Dermis microvascular lymphatic vessel endothelial cell (primary cell): ENCODE data around the gene MT1E. TPM values are rescaled to one million over a fixed set of nuclear protein-coding genes. Genes with fewer than 3 reads are reported as not detected.
A peak's percentile ranks its signal among the peaks of the same experiment; 100 is the strongest.
"Not testable (repeated sequence)": the region's sequence is repeated elsewhere in the genome, so short reads cannot be mapped to it uniquely, and the experiment has no call there.

Experiments used
- DNase-seq, 2 donors: peaks; one replicate each; pipeline versions ENCODE4 v3.0.0 to v3.0.0-alpha.2; 2010; ENCODE audit warnings: low read depth in 2 of 2
- total RNA-seq: library from RNA; depleted of rRNA; stranded (reverse); fragments of >200 nt; gene quantifications from 2 replicates; pipeline ENCODE4 v1.2.1, GENCODE V29; 2014

Gene MT1E
- total RNA-seq: 11.1 and 108 TPM in 2 replicates

DNA sequence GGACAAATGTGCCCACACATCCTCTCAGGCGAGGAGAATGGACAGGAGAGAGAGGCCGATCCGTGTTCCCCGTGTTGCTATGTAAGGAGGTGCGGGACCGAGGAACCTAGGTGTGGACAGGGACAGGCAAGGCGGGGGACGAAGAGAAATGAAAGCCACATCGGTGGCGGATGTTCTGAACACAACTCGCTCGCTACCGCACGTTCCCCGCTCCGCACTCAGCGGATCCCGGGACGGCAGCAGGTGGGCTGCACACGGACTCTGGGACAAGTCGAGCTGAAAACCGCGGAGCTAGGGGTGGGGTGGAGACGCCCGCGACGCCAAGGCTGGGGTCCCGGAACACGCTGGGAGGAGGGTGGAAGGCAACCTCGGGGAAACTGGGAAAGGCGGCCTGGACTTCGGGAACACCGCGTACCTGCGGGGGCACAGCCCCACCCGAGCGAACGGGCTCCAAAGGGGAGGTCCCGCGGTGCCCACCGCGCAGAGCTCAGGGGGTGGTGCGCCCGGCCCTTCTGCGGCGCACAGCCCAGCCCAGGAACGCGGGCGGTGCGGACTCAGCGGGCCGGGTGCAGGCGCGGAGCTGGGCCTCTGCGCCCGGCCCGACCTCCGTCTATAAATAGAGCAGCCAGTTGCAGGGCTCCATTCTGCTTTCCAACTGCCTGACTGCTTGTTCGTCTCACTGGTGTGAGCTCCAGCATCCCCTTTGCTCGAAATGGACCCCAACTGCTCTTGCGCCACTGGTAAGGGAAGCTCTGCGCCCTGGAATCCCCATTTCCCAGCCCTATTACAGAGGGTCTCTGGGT, at the start of gene MT1E:
MT1E (plus strand) TSS at position 642 of the 803 bp plus-strand sequence; CDS start at position 713, 71 bp downstream.
- DNase-seq: peak in 1 of 2 donors; percentile 68

DNA sequence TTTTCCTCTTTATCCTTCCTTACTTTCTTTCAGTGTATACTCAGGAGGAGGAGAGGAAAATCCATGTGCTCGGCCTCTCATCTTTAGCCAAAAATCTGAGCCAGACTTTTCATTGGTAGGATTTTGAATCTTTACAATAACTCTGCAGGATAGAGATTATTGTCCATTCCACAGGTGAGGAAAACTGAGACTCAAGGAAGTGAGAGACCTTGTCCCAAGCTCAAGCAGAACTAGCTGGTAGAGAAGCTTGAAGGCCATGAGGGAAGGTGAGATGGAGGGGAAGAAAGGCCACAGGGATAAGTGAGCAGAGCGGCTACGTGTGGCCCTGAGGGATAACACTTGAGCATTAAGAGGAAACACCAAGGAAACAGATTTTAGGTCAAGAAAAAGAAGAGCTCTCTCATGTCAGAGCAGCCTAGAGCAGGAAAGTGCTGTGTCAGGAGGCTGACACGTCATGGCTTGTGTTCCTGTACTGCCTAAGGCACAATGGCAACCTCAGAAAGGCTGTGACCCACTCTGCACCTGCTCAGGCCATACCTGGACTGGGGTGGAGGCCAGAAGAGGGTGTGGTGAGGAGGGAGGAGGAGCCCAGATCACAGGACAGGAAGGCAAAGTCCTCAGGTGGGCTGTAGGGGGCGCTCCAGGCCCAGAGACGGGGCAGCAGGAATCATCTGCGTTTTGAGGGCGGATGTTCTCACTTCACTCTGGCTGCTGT, 48.8 kb upstream of the MT1E start:
- peak; percentile 36 to 68 for DNase-seq

DNA sequence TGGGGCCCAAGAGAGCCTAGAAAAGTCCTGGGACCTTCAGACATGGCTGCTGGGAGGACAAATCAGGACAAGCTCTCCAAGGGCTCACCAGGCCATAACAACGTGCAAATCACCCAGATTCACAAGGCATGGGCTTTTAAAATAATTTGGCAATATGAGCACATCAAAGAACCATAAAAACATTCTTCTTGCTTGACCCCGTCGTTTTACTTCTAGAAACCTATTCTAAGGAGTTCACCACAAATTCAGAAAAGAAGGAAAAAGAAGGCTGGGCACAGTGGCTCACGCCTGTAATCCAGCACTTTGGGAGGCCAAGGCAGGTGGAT, 48.3 kb upstream of the MT1E start:
- no peak for DNase-seq

DNA sequence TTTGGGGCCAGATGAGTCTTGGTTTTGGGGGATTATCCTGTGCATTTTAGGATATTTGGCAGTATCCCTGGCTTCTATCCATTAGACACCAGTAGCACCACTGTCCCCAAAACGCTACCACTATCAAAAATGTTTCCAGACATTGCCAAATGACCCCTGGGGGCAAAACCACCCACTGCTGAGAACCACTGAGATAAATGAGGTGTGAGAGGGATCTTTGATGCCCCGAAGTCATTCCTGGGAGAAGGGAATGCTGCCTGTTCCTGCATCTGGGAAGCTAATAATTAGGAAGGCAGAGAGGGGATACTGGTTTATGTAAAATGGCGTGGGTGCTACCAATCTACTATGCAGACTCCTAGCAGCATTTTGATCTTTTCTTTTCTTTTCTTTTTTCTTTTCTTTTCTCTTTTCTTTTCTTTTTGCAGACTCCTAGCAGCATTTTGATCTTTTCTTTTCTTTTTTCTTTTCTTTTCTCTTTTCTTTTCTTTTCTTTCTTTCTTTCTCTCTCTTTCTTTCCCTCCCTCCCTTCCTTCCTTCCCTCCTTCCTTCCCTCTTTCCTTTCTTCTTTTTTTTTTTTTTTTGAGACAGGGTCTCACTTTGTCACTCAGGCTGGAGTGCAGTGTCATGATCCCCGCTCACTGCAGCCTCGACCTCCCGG, 45.1 kb upstream of the MT1E start:
- DNase-seq: no peak

DNA sequence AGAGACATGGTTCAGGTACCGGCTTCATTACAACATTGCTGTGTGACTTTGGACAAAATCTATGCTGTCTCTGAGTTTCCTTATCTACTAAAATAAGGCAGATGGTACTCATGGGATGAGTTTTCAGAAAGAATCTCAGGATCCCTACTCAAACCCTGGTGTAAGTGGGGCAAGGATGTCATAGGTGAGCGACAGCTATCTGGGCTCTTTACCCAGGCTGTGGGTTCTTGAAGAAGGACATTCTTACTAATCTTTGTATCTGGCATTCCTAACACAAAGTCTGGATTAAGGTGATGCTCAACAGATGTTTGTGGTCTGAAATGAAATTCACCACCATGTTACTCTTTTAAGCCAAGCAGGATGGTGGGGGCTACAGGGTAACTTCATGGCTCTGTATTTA, 42.7 kb upstream of the MT1E start:
- not testable (repeated sequence) for DNase-seq

DNA sequence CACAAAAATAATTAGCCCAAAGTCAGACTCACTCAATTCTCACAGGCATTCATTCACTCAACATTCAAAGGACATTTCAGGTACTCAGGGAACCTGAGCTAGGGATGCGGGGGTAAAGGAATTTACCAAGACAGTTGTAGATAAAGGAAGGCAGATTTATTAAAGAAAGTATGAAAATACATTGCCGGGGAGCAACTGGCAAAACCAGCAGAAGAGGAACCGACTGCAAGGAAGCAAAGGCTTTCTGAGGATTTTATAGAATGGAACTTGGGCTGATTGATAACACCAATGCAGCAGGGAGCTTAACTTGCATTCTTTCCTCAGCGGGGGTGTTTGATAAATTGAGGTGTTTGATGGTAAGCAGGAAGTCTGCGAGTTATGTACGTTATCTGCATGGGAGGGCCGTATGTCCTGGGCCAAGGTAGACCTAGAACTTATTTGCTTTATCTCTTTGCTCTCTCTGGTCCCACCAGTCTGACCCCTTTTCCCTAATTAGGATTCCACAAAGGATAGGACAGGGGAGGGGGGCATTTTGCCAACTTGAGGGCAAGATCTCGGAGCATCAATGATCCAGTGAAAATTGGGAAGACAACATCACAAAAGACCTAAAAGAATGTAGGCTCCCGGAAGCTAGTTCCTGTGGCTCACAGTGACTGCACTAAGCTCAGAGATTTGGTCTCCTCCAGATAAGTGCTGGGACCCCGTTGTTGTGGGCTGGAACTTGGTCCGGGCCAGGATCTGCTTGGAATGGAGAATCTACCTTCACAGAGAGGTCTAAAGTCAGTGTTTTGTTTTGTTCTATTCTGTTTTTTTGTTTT, 42.0 kb upstream of the MT1E start:
- DNase-seq: no peak

DNA sequence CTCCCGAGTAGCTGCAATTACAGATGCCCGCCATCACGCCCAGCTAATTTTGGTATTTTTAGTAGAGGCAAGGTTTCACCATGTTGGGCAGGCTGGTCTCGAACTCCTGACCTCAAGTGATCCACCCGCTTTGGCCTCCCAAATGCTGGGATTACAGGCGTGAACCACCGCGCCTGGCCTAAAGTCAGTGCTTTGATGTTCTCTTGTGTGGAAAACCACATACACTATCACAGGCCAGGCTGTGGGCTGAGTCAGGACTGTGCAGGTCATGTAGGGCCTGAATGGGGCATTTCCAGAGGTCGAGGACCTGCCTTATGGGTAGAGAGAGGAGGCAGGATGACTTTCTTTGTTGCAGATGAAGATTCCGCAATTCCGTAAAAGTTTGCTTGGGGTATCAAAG, 41.3 kb upstream of the MT1E start:
- DNase-seq: no peak

DNA sequence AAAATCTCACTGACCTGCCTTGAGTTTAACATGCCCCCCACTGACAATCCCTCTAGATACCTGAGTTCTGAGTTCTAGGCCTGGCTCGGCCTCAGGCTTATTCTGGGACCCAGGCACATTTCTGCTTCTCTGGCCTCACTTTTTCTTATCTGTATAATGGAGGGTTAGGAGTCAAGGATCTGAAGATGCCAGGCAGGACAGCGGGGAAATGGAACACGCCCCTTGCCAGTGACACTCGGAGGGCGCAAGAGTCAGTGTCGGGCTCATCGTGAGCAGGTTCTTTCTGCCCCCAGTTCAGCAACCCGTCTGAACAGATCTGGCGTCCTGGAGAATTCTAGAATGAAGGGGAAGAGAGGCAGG, 36.8 kb upstream of the MT1E start:
- no peak for DNase-seq

DNA sequence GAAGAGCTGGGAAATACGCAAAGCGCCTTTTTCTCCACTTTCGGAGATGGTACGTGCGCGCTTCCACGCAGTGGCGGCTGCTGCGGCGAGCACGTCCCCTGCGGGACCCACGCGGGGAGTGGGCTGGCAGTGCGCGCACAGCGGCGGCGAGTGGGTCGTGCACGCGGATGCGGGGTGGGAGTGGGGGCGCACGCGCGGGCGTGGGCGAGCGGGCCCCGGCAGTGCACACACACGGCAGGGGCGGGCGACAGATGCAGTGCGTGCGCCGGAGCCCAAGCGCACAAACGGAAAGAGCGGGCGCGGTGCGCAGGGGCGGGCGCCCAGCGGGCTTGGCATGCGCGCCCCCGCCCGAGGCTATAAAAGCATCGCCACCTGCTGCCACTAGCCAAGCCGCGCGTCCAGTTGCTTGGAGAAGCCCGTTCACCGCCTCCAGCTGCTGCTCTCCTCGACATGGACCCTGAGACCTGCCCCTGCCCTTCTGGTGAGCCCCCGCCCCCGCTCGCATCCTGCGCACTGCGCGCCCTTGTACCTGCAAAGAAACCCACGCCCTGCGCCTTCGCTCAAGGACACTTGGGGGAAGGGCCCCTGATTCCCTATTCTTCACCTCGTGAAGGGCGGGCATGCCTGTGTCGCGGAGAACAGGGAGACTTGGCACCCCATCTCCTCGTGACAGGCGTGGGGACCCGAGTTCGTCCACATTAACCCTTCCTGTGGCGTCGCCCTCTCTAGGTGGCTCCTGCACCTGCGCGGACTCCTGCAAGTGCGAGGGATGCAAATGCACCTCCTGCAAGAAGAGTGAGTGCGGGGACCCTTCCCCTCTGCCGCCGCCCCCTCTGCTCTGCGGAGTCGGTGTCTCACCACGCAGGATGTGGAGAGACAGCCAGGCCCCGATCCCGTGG, 36.2 kb upstream of the MT1E start, which contains the start of gene MT3:
MT3 (plus strand) TSS at position 388 of the 899 bp plus-strand sequence; CDS start at position 451, 63 bp downstream.
- peak in 1 of 2 donors; percentile 29 for DNase-seq

DNA sequence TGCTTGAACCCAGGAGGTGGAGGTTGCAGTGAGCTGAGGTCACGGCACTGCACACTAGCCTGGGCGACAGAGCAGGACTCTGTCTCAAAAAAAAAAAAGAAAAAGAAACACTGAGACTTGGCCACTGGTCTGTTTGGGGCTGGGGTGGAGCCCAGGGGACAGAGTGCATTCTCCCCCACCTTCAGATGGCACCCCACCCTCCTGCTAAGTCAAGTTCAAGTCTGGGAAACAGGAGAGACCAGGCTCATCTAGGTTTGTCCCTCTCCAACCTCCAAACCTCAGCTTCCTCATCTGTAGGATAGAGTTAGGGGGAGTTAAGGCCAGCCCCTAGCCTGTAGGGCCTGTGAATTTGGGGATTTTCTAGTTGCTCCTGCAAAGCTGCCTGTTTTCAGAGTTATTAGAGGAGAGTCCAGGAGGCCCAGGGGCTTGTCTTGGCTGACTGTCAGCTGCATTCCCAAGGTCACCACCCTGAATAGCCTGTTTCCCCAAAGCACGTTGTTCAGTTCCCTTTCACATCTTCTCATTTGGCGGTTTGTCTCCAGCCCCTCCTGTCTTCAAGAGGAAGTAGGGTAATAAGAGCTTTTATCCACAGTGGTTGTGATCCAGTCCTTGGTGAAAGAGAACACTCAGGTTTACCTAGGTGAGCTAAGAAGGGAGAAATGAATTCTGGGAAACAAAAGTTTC, 34.1 kb upstream of the MT1E start:
- DNase-seq: no peak

DNA sequence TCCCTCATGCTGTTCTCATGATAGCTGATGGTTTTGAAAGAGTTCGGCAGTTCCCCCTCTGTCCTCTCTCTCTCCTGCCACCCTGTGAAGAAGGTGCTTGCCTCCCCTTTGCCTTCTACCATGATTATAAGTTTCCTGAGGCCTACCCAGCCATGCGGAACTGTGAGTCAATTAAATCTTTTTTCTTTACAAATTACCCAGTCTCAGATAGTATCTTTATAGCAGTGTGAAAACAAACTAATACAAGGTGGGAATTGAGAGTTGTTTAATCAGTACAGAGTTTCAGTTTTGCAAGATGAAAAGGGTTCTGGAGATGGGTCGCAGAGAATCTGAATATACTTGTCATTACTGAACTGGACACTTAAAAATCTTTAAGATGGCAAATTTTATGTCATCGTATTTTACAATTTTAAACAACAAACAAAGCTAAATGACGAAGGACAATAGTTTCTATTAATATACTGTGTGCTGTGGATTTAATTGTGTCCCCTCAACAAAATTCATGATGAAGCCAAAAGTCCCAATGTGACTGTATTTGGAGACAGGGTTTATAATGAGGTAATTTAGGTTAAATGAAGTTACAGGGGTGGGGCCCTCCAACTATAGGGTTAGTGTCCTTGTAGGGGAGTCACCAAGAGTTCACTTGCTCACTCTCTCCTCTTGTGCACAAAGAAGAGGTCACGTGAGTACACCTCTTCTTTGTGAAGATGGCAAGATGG, 31.8 kb upstream of the MT1E start:
- DNase-seq: no peak

DNA sequence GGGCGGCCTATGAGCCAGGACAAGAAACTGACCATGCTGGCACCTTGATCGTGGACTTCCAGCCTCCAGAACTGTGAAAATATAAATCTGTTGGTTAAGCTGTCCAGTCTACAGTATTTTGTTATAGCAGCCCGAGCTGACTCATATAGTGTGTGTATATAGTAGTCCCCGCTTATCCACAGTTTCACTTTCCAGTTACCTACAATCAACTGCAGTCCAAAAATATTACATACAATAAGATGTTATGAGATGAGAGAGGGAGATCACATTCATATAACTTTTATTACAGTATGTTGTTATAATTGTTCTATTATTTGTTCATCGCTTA, 31.3 kb upstream of the MT1E start:
- no peak for DNase-seq

DNA sequence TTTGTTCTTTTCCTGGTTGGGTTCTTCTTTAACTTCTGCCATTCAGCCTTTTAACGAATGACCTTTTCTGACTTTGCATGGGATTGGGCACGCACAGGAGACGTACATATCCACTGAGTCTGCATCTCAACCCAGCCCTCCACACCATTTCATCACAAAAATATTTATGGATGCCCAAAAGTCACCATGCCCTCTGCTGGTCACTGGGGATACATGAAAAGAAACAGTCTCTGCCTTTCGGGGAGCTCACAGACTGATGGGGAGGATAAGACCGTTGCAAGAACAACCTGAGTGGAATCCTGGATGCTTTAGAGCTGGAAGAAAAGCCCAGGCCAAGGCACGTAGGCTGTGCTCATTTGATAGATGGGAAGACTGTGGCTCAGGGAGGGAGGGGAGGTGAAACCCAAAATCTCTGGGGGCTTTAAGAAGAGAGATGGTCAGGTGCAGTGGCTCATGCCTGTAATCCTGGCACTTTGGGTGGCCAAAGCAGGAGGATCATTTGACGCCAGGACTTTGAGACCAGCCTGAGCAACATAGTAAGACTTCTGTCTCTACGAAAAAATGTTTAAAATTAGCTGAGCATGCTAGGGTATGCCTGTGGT, 25.1 kb upstream of the MT1E start:
- peak in 1 of 2 donors; percentile 54 for DNase-seq

DNA sequence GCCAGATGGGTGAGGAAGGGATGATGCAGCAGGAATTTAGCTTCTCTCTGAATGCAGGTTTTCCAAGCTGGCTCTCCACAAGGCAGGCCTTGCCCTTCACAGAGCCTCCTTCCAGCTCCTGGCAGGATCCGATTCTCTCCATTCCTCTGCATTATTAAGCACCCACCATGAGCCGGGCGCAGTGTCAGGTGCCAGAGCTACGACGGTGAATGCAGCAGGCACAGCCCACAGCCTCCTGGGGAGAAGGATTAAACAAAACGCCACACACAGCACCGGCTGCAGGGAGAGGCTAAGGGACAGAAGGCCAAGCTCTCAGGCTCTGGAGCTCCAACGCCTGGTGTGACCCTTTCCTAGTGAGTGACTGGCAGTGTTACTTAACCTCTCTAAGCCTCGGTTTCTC, 24.3 kb upstream of the MT1E start:
- DNase-seq: no peak

DNA sequence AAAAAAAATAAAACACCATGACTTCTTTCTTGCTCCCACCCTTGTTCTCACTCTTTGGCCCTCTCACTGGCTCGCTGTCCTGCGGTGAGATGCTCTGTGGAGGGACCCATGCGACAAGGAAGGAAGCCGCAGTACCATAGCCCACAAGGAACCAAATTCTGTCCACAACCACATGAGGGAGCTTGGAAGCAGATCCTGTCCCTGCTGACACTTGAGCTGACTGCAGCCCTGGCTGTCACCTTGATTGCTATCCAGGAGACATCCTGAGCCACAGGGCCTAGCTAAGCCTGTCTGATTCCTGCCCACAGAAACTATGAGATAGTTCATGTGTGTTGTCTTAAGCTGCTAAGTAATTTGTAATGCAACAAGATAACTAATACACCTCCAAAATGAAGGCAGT, 22.0 kb upstream of the MT1E start:
- peak in 1 of 2 donors; percentile 64 for DNase-seq

DNA sequence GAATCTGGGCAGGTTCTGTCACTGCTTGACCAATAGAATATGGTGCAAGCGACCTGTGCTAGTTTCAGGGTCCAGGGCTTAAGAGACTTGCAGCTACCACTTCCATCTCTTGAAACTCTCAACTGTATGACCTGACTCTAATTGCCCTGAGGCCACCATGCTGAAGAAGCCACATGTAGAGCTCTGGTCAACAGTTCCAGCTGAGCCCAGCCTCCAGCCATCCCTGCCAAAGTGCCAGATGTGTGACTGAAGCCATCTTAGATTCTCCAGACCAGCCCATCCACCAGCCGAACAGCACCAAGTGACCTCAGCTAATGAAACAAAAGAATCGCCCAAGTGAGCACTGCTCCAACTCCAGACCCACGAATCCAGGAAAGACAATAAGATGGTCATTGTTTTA, 20.6 kb upstream of the MT1E start:
- DNase-seq: no peak

DNA sequence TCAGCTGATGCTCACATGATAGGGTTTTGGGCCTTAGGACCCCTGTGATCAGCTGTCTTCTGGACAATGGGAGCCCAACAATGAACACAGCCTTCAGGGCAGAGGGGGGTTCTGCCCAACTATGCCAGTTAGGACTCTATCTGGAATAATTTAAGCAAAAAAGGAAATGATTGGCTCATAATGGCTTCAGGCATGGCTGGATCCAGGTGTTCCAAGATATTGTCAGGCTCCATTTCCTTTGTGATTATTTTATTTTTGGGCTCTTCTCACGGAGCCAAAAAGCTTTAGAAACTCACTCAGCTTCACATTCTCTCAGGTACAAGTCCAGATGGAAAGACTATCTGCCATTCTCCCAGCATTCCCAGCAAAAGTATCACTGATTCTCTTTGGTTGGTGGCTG, 20.1 kb upstream of the MT1E start:
- no peak for DNase-seq

DNA sequence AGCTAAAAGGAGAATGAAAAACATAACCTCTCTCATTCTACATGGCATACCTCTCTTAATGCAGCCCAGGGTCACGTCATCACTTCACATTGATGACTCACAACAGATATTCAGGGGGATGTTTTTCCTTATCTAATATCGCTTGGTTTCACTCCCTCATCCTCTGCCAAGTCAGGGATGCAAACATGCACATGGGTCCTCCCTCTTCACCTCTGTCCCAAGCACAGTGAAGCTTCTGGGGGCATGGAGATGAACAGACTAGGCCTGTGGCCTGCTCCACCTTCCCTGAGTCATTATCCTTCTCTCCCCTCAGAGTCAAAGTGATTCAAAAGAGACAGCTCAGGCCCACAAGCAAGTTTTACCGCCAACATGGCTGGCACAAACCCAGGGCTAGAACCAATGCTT, 19.5 kb upstream of the MT1E start:
- peak; percentile 55 to 71 for DNase-seq

DNA sequence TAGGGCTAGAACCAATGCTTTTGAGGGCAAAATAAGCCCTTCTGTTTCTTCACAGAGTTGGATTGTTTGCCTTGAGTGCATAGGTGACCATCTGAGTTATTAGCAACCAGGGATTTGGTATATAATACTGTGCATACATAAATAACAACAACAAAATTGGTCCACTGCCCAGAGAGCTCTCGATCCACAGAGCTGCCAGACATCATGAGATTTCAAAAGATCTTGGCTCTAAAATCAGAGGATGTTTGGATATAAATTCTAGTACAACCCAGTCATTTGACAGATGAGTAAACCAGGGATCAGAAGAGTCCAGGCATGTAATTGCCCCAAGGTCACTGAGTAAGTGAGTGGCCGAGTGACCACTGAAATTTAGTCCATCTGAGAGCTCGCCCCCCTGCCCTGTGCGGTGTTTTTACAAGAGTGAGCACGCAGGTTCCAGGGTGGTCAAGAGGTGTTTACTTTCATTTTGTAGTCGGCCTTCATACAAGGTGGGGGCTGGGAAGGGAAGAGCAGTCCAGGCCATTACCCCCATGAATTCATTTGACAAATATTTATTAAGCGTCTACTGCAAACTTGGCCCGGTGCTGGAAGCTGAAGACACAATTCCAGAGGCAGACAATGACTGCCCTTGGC, 19.0 kb upstream of the MT1E start:
- DNase-seq: peak in 1 of 2 donors; percentile 75
